OCI-M2 (cell line): Measurements from ENCODE around the gene PLET1.
A peak's percentile ranks its signal among the peaks of the same experiment; 100 is the strongest.

ENCODE experiments used
- DNase-seq: peaks from one replicate; lab custom pipeline; 2025; ENCODE audit not compliant: unreplicated experiment; lab: John Stamatoyannopoulos, UW

The PLET1 gene

GRCh38 chr11:112285841-112286311 is 25.2 kb upstream of the PLET1 start:
- no peak for DNase-seq

- no peak for DNase-seq
Measured at GRCh38 chr11:112281726-112282125, 21.1 kb upstream of the PLET1 start.

GRCh38 chr11:112280268-112281126 is 19.8 kb upstream of the PLET1 start:
- DNase-seq = peak; percentile 12

GRCh38 chr11:112279901-112280267 is 19.2 kb upstream of the PLET1 start:
- no peak for DNase-seq

DNA sequence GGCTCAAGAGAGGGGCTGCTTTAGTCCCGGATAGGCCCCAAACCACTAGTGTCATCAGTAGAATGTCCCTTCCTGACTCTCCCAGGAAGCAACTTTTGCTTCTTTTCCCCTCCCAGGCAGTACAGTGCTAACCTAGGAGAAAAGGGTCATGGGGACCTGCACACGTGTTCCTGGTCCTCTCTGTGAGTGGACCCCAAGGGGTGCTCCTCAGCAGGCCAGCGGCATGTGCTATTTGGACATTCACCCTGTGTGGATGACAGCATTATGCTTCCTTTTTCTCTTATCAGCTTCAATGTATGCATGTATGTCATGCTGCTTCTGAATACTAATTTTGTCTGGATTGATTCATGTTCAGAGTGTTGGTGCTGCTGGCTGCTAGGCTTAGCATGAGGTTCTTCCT is 18.1 kb upstream of the PLET1 start:
- DNase-seq = no peak

DNA sequence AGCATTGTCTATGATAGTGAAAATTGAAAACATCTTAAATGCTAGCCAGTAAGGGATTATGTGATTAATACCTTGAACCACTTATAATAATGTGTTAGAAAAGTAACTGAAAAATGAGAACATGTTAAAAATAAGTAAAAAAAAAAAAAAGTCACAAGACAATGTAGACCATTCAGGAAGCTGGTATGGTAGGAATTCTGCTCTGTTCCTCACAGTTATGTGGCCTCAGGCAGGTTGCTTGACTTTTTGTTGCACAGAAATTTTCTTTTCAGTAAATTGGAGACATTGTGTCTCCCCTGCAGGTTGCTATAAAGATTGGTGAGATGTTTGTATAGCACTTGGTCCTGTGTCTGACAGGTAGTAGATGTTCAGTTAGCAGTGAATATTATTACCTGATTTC is 17.3 kb upstream of the PLET1 start:
- DNase-seq = no peak

GRCh38 chr11:112277029-112277428 is 16.4 kb upstream of the PLET1 start:
- no peak for DNase-seq

GRCh38 chr11:112274007-112274783 is 13.5 kb upstream of the PLET1 start:
- no peak for DNase-seq

DNA sequence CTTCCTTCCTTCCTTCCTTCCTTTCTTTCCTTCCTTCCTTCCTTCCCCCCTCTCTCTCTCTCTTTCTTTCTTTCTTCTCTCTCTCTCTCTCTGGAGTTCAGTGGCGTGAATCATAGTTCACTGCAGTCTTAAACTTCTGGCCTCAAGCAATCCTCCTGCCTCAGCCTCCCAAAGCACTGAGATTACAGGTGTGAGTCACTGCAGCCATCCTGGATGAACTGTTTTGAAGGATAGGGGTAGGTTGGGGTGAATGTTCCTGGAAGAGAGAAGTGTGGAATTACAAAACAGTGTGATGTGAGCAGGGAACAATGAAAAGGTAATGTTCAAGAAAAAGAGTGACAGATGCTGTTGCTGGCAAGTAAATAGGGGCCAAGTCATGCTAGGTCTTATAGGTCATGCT is 12.4 kb upstream of the PLET1 start:
- no peak for DNase-seq

DNA sequence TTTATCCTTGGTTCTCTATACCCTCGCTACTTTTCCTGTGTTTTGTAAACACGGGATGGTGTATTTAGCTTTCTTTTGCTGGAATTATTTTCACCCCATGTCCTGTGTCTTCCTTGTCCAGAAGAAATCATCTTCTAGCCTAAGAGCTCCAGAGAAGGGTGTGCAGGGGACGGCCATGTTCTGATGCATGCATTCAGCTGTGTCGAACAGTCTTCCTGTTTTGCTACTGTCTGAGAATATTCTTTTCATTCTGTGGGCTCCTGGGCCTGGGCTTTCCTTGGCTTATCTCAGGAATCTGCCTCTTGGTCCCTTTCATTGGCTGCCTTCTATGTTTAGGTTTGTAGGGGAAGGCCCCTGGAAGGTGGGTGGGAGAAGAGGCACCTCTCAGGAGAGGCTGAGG is 10.6 kb upstream of the PLET1 start:
- DNase-seq = no peak

DNA sequence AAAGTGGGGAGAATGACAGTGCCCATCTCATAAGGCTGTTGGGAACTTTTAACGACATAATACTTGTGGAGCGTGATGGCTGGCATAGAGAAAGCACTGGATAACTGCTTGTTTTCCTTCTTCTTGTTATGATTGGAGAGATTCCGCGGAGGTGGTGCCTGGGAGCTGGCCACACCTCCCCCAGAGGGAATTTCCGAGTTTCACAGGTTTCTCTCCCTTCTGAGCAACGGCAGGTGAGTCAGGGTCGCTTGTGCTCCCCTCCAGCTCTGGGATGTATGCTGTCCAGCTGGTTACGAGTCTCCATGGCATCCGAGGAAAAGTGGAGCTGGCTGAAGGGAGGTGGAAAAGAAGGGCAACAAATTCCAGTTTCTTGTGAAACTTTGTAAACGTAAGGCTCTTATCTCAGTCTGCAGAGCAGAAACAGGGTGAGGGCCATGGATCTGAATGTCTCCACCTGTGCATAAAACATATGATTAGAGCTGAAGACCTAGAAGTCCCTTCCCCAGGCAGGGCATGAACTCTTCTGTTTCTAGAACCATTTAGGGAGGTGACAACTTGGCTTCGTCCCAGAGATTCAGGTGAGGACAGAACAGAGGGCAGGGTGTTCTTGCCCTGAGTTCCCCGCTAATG is 10.0 kb upstream of the PLET1 start:
- no peak for DNase-seq

GRCh38 chr11:112269139-112269538 is 8.5 kb upstream of the PLET1 start:
- no peak for DNase-seq

DNA sequence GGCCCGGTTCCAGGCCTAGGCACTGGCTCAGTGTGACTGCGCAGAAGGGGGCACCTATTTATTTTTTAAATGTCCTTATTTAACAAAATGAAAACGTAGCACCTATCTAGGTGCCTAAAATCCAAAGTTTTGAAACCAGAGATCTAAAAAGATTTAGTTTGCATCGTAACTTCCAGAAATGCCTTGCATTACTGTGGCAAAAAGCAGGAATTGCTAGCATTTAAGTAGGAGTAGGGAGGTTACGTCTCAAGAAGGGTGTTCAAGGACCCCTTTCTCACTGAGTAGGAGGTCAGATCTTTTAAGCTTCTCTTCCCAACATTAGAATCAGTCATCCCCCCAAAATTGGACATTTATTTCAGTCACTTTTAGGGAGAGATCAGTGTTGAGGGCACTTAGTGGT is 7.7 kb upstream of the PLET1 start:
- no peak for DNase-seq

GRCh38 chr11:112267188-112267591 is 6.5 kb upstream of the PLET1 start:
- DNase-seq = no peak

- DNase-seq = no peak
Measured at GRCh38 chr11:112266410-112266778, 5.7 kb upstream of the PLET1 start.

DNA sequence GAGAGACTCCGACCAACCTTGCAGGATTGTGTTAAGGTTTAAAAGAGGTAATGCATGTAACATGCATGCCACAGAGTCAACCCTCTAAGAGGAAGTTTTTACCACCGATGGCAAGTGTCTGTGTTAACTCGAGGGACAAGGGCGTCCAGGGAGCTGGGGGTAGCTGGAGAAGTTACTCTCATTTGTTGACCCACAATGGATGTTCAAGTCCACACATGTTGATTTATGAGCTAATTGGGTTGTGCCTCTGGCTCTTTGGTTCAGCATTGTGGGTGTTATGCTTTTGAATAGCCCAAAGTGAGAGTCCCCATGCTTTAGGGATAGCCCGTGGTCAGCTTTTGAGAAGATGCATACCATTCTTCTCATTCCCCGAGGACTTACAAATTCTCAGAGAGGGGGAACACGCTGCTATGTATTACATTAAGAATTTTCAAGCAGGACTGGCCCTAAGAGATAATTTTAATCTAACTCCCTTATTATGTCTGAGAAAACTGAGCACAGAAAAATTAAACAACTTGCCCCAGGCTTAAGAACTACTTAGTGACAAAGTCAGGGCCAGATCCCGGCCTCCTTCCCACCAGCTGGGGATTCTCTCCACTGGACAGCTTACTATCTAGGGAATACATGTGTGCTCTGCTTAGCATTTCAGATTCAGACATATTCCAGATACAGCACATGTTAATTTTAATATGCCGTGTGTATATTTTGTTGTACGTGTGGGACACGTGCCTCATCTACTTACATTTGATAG is 5.2 kb upstream of the PLET1 start:
- no peak for DNase-seq

- DNase-seq = no peak
Measured at GRCh38 chr11:112255067-112255720, 5.5 kb downstream of the PLET1 start.

DNA sequence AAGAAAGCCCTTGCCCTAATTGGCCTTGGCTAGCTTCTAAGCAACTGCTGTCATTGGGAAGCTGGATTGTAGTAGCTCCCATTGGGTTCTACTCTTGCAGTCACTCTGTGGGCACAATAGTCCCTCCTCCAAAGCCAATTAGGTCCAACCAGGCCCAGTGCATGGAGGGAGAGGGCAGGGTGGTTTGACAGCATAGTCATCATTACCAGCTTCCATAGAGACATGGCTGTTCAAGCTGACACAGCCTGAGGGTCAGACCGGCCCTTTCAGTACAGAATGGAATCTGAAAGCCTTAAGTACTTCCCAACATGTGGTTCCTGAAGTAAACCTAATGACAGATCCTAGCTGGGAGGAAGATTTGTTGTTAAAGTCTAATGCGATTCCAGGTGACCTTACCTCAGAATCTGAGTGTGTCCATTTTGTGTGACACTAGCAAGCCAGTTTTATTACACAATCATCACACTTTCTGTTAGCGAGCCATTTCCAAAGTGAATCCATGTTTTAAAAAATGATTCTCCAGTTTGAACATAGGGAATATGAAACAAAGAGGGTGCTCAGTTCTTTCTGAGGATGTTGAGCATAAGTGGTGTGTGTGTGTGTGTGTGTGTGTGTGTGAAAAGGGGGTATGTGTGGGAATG is 6.9 kb downstream of the PLET1 start:
- DNase-seq = no peak

- no peak for DNase-seq
Measured at GRCh38 chr11:112249871-112250610, 10.6 kb downstream of the PLET1 start.
